HEK293 (cell line): ENCODE measurements around the gene HSD17B10.

Experiments
- CTCF ChIA-PET: fragments of 350-600 bp; formaldehyde crosslinking; extraction: SDS; loops from one replicate; lab custom pipeline; 2021; ENCODE audit warnings: antibody characterized with exemption; lab: Yijun Ruan, JAX
- POLR2A ChIA-PET: fragments of 300-600 bp; formaldehyde crosslinking; extraction: SDS; loops from one replicate; lab custom pipeline; 2020; ENCODE audit warnings: antibody characterized with exemption, inconsistent platforms; lab: Yijun Ruan, JAX
- H3K27ac ChIP-seq: fragments of 200-500 bp; sonication (Bioruptor generic); 2 replicates; pipeline ENCODE4 v1.5.1; 2014; ENCODE audit warnings: low read depth, low read length, control low read depth, inconsistent platforms; ENCODE audit errors: extremely low read depth
- H3K36me3 ChIP-seq, 2 experiments: fragments of 200-500 bp in 1 of 2; sonication (Bioruptor generic) in 1 of 2; 1 replicate in 1 of 2; 2 replicates in 1 of 2; pipeline ENCODE4 v1.5.1; 2014 to 2017; ENCODE audit warnings: inconsistent platforms in 2 of 2, low read length in 2 of 2; ENCODE audit not compliant: control insufficient read depth in 2 of 2, insufficient read depth in 1 of 2
- H3K4me1 ChIP-seq: fragments of 200-500 bp; sonication (Bioruptor generic); 2 replicates; pipeline ENCODE4 v1.5.1; 2014; ENCODE audit warnings: mild to moderate bottlenecking, low read length, inconsistent platforms; ENCODE audit not compliant: control insufficient read depth, insufficient read depth
- H3K4me3 ChIP-seq: 2 replicates; pipeline ENCODE4 v1.5.1; 2011; ENCODE audit warnings: low read depth, mild to moderate bottlenecking, control low read depth, low read length, moderate library complexity
- H3K9me3 ChIP-seq: fragments of 200-500 bp; sonication (Bioruptor generic); 2 replicates; pipeline ENCODE4 v1.5.1; 2014; ENCODE audit warnings: low read depth, low read length, inconsistent platforms; ENCODE audit not compliant: control insufficient read depth, insufficient read depth
- GLIS2 ChIP-seq: fragments of 450-650 bp; formaldehyde crosslinking; IDR thresholded peaks from 2 replicates; pipeline ENCODE4 v1.5.1; 2016; ENCODE audit warnings: missing biosample characterization, missing genetic modification characterization
- HOXD13 ChIP-seq: sonication (generic); formaldehyde crosslinking; IDR thresholded peaks from 2 replicates; pipeline ENCODE4 v1.8.0; 2022; ENCODE audit warnings: missing genetic modification reagents, borderline replicate concordance
- SETDB1 ChIP-seq: IDR thresholded peaks from one replicate; pipeline ENCODE4 v1.6.1; 2017; ENCODE audit warnings: mild to moderate bottlenecking, low read length, moderate library complexity, mixed read lengths; ENCODE audit not compliant: insufficient read length
- SP2 ChIP-seq: fragments of 450-650 bp; formaldehyde crosslinking; IDR thresholded peaks from 2 replicates; pipeline ENCODE4 v1.5.1; 2016; ENCODE audit warnings: missing biosample characterization, missing genetic modification characterization
- ZBTB48 ChIP-seq: fragments of 450-650 bp; formaldehyde crosslinking; IDR thresholded peaks from 2 replicates; pipeline ENCODE4 v1.5.1; 2016; ENCODE audit warnings: missing biosample characterization, missing genetic modification characterization
- ZNF132 ChIP-seq: fragments of 450-650 bp; formaldehyde crosslinking; IDR thresholded peaks from 2 replicates; pipeline ENCODE4 v1.5.1; 2017; ENCODE audit warnings: missing biosample characterization, missing genetic modification characterization, borderline replicate concordance
- ZNF157 ChIP-seq: fragments of 450-650 bp; formaldehyde crosslinking; IDR thresholded peaks from 2 replicates; pipeline ENCODE4 v1.5.1; 2016; ENCODE audit warnings: missing biosample characterization, missing genetic modification characterization
- ZNF169 ChIP-seq: fragments of 450-650 bp; formaldehyde crosslinking; IDR thresholded peaks from 2 replicates; pipeline ENCODE4 v1.5.1; 2016; ENCODE audit warnings: missing biosample characterization, missing genetic modification characterization
- ZNF184 ChIP-seq: fragments of 450-650 bp; IDR thresholded peaks from 2 replicates; pipeline ENCODE4 v1.5.1; 2018; ENCODE audit warnings: missing biosample characterization, mild to moderate bottlenecking, missing genetic modification characterization
- ZNF48 ChIP-seq: fragments of 450-650 bp; formaldehyde crosslinking; IDR thresholded peaks from 2 replicates; pipeline ENCODE4 v1.5.1; 2016; ENCODE audit warnings: missing biosample characterization, missing genetic modification characterization
- ZNF664 ChIP-seq: fragments of 450-650 bp; formaldehyde crosslinking; IDR thresholded peaks from 2 replicates; pipeline ENCODE4 v1.5.1; 2016; ENCODE audit warnings: missing biosample characterization, missing genetic modification characterization
- ZNF776 ChIP-seq: fragments of 450-650 bp; formaldehyde crosslinking; IDR thresholded peaks from 2 replicates; pipeline ENCODE4 v1.5.0; 2017; ENCODE audit warnings: missing biosample characterization, missing genetic modification characterization, borderline replicate concordance
- ZNF777 ChIP-seq: fragments of 450-650 bp; formaldehyde crosslinking; IDR thresholded peaks from 2 replicates; pipeline ENCODE4 v1.5.1; 2017; ENCODE audit warnings: missing biosample characterization, missing genetic modification characterization, borderline replicate concordance
- ZNF785 ChIP-seq: fragments of 450-650 bp; formaldehyde crosslinking; IDR thresholded peaks from 2 replicates; pipeline ENCODE4 v1.5.1; 2016; ENCODE audit warnings: missing biosample characterization, missing genetic modification characterization
- TF ChIP-seq, protein P1 (sequence below): fragments of 450-650 bp; formaldehyde crosslinking; IDR thresholded peaks from 2 replicates; pipeline ENCODE4 v1.5.1; 2016; ENCODE audit warnings: missing biosample characterization, missing genetic modification characterization
- TF ChIP-seq, protein P2 (sequence below): fragments of 450-650 bp; formaldehyde crosslinking; IDR thresholded peaks from 2 replicates; pipeline ENCODE4 v1.5.1; 2017; ENCODE audit warnings: missing biosample characterization, missing genetic modification characterization
- TF ChIP-seq, protein P3 (sequence below): fragments of 450-650 bp; formaldehyde crosslinking; IDR thresholded peaks from 2 replicates; pipeline ENCODE4 v1.5.1; 2016; ENCODE audit warnings: missing biosample characterization, missing genetic modification characterization
- TF ChIP-seq, protein P4 (sequence below): fragments of 450-650 bp; formaldehyde crosslinking; IDR thresholded peaks from 2 replicates; pipeline ENCODE4; 2016; ENCODE audit warnings: missing biosample characterization, missing genetic modification characterization
- TF ChIP-seq, protein P5 (sequence below): fragments of 450-650 bp; formaldehyde crosslinking; IDR thresholded peaks from 2 replicates; pipeline ENCODE4 v1.5.1; 2017; ENCODE audit warnings: missing biosample characterization, mild to moderate bottlenecking, missing genetic modification characterization, moderate library complexity
- TF ChIP-seq, protein P6 (sequence below): fragments of 450-650 bp; formaldehyde crosslinking; IDR thresholded peaks from 2 replicates; pipeline ENCODE4 v1.5.1; 2016; ENCODE audit warnings: missing biosample characterization, missing genetic modification characterization

The HSD17B10 gene

DNA sequence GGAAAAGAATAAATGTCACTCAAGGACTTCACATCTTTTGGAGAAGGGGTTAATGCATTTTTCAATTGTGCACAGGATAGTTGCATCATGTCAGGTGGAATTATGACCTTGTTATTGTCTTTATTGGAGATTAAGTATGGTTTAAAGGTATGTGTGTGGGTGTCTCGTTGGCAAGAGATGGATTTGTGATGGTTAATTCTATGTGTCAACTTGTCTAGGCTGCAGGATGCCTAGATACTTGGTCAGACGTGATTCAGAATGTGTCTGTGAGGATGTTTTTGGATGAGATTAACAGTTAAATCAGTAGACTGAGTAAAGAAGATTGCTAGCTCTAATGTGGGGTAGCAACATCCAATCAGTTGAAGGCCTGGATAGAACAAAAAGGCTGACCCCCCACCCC is 42.2 kb upstream of the HSD17B10 start:
- H3K4me3 ChIP-seq: no peak overlapping the region
- no peak overlapping the region for H3K27ac ChIP-seq
- H3K4me1 ChIP-seq: no peaks in the 10 kb centered on the region
- H3K9me3 ChIP-seq: no peaks in the 10 kb centered on the region
- CTCF ChIA-PET: interaction anchor here (0.6 to 9.9 kb wide), 2 partner anchors 161 to 236 kb away, joined by 4 to 203 read pairs; no protein-coding TSS in a partner anchor
- TF ChIP-seq ZNF157 (no peak), ZNF776 (tag by site-specific recombination) (no peak), HOXD13 (CRISPR knock-in tag) (no peak), ZNF184 (tag by site-specific recombination) (no peak), ZNF785 (tag by site-specific recombination) (no peak), ZNF48 (tag by site-specific recombination) (no peak), ZNF169 (no peak), ZNF664 (tag by site-specific recombination) (no peak), ZNF777 (tag by site-specific recombination) (no peak), ZNF132 (no peak), SP2 (tag by site-specific recombination) (no peak)
- TF ChIP-seq, protein P1, sequence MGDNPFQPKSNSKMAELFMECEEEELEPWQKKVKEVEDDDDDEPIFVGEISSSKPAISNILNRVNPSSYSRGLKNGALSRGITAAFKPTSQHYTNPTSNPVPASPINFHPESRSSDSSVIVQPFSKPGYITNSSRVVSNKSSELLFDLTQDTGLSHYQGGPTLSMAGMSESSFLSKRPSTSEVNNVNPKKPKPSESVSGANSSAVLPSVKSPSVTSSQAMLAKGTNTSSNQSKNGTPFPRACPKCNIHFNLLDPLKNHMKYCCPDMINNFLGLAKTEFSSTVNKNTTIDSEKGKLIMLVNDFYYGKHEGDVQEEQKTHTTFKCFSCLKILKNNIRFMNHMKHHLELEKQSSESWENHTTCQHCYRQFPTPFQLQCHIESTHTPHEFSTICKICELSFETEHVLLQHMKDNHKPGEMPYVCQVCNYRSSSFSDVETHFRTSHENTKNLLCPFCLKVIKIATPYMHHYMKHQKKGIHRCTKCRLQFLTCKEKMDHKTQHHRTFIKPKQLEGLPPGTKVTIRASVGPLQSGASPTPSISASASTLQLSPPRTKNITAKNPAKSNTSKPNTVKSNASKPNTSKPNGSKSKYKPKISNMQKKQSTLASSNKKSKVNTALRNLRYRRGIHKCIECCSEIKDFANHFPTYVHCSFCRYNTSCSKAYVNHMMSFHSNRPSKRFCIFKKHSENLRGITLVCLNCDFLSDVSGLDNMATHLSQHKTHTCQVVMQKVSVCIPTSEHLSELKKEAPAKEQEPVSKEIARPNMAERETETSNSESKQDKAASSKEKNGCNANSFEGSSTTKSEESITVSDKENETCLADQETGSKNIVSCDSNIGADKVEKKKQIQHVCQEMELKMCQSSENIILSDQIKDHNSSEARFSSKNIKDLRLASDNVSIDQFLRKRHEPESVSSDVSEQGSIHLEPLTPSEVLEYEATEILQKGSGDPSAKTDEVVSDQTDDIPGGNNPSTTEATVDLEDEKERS: no peak
- TF ChIP-seq, protein P2, sequence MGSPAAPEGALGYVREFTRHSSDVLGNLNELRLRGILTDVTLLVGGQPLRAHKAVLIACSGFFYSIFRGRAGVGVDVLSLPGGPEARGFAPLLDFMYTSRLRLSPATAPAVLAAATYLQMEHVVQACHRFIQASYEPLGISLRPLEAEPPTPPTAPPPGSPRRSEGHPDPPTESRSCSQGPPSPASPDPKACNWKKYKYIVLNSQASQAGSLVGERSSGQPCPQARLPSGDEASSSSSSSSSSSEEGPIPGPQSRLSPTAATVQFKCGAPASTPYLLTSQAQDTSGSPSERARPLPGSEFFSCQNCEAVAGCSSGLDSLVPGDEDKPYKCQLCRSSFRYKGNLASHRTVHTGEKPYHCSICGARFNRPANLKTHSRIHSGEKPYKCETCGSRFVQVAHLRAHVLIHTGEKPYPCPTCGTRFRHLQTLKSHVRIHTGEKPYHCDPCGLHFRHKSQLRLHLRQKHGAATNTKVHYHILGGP (tag by site-specific recombination): no peak
- TF ChIP-seq, protein P3, sequence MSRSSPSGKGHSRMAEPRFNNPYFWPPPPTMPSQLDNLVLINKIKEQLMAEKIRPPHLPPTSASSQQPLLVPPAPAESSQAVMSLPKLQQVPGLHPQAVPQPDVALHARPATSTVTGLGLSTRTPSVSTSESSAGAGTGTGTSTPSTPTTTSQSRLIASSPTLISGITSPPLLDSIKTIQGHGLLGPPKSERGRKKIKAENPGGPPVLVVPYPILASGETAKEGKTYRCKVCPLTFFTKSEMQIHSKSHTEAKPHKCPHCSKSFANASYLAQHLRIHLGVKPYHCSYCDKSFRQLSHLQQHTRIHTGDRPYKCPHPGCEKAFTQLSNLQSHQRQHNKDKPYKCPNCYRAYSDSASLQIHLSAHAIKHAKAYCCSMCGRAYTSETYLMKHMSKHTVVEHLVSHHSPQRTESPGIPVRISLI (tag by site-specific recombination): no peak
- TF ChIP-seq, all 188 proteins: peak for 0
- no peaks in the 10 kb centered on the region for H3K36me3 ChIP-seq
- POLR2A ChIA-PET: no interaction called here

DNA sequence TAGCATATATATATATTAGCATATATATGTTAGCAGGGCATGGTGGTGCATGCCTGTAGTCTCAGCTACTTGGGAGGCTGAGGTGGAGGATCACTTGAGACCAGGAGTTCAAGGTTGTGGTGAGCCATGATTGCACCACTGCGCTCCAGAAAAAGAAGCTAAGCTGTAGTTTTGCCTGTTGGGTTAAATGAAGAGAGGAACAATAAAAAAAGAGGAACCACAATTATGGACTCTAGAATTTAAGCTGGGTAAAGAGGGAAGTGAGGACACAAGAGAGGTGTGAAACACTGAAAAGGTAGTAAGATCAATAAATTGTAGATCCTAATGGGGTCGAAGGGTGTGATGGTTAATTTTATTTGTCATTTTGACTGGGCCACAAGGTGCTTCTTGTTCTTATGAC is 40.5 kb upstream of the HSD17B10 start:
- ChIA-PET CTCF (interaction anchor here (0.5 to 9.9 kb wide), 3 partner anchors 8 to 179 kb away, joined by 3 to 203 read pairs (median 4); no protein-coding TSS in a partner anchor), POLR2A (interaction anchor here (1.2 kb wide), 1 partner anchor 53 kb away, joined by 3 read pairs; no protein-coding TSS in a partner anchor)
- H3K27ac ChIP-seq: no peak overlapping the region

DNA sequence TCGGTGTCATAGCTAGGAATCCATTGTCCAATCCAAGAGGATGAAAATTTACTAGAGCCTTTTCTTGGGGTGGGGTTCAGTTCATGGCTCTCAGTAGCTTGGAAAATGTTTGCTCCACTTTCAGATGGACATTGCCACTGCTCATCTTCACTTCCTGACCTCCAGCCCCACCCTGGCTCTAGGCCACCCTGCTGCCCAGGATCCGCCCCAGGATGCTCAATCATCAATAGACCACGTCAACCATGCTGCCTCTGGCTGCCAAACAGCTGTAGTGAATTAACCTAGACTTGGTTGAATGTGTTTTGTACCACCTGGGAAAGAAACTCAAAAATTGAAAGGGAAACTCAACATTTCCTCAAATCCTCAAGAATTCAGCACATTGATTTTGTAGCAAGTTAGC is 37.2 kb upstream of the HSD17B10 start:
- CTCF ChIA-PET: interaction anchor here (1.0 to 4.0 kb wide), 5 partner anchors 8 to 189 kb away, joined by 3 to 28 read pairs (median 3); no protein-coding TSS in a partner anchor

More for the DNA sequence above, 40.5 kb upstream of the HSD17B10 start:
- Histone ChIP-seq H3K9me3 (no peaks in the 10 kb centered on the region), H3K36me3 (no peaks in the 10 kb centered on the region), H3K4me1 (no peaks in the 10 kb centered on the region), H3K4me3 (no peak overlapping the region)
- TF ChIP-seq, protein P4, sequence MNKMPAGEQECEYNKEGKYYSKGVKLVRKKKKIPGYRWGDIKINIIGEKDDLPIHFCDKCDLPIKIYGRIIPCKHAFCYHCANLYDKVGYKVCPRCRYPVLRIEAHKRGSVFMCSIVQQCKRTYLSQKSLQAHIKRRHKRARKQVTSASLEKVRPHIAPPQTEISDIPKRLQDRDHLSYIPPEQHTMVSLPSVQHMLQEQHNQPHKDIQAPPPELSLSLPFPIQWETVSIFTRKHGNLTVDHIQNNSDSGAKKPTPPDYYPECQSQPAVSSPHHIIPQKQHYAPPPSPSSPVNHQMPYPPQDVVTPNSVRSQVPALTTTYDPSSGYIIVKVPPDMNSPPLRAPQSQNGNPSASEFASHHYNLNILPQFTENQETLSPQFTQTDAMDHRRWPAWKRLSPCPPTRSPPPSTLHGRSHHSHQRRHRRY (tag by site-specific recombination): no peak
- TF ChIP-seq GLIS2 (tag by site-specific recombination): no peak

More for the DNA sequence above, 37.2 kb upstream of the HSD17B10 start:
- H3K4me3 ChIP-seq: no peak overlapping the region
- POLR2A ChIA-PET: no interaction called here
- H3K9me3 ChIP-seq: no peaks in the 10 kb centered on the region
- no peak for TF ChIP-seq ZBTB48
- TF ChIP-seq, protein P5, sequence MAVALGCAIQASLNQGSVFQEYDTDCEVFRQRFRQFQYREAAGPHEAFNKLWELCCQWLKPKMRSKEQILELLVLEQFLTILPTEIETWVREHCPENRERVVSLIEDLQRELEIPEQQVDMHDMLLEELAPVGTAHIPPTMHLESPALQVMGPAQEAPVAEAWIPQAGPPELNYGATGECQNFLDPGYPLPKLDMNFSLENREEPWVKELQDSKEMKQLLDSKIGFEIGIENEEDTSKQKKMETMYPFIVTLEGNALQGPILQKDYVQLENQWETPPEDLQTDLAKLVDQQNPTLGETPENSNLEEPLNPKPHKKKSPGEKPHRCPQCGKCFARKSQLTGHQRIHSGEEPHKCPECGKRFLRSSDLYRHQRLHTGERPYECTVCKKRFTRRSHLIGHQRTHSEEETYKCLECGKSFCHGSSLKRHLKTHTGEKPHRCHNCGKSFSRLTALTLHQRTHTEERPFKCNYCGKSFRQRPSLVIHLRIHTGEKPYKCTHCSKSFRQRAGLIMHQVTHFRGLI: no peak
- TF ChIP-seq, protein P6, sequence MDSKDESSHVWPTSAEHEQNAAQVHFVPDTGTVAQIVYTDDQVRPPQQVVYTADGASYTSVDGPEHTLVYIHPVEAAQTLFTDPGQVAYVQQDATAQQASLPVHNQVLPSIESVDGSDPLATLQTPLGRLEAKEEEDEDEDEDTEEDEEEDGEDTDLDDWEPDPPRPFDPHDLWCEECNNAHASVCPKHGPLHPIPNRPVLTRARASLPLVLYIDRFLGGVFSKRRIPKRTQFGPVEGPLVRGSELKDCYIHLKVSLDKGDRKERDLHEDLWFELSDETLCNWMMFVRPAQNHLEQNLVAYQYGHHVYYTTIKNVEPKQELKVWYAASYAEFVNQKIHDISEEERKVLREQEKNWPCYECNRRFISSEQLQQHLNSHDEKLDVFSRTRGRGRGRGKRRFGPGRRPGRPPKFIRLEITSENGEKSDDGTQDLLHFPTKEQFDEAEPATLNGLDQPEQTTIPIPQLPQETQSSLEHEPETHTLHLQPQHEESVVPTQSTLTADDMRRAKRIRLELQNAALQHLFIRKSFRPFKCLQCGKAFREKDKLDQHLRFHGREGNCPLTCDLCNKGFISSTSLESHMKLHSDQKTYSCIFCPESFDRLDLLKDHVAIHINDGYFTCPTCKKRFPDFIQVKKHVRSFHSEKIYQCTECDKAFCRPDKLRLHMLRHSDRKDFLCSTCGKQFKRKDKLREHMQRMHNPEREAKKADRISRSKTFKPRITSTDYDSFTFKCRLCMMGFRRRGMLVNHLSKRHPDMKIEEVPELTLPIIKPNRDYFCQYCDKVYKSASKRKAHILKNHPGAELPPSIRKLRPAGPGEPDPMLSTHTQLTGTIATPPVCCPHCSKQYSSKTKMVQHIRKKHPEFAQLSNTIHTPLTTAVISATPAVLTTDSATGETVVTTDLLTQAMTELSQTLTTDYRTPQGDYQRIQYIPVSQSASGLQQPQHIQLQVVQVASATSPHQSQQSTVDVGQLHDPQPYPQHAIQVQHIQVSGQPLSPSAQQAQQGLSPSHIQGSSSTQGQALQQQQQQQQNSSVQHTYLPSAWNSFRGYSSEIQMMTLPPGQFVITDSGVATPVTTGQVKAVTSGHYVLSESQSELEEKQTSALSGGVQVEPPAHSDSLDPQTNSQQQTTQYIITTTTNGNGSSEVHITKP (tag by site-specific recombination): no peak
- TF ChIP-seq ZNF777 (tag by site-specific recombination): no peak
- TF ChIP-seq SETDB1: no peak
- no peaks in the 10 kb centered on the region for H3K36me3 ChIP-seq
- no peaks in the 10 kb centered on the region for H3K4me1 ChIP-seq
- H3K27ac ChIP-seq: no peak overlapping the region
